Measurements from ENCODE around the gene CCDC122.

GRCh38 chr13:43852923-43853404, 26.6 kb downstream of the CCDC122 start:
- TF ChIP-seq CTCF (IDR thresholded peaks at IDR 0.05) (no peak), POLR2A (IDR thresholded peaks at IDR 0.05) (no peak)
